Measurements from ENCODE around the gene MRPL9. TPM values are rescaled to one million over a fixed set of nuclear protein-coding genes. Genes with fewer than 3 reads are reported as not detected.

Gene MRPL9
- total RNA-seq, 1 donor from 2014 or later = 86.4 TPM

DNA sequence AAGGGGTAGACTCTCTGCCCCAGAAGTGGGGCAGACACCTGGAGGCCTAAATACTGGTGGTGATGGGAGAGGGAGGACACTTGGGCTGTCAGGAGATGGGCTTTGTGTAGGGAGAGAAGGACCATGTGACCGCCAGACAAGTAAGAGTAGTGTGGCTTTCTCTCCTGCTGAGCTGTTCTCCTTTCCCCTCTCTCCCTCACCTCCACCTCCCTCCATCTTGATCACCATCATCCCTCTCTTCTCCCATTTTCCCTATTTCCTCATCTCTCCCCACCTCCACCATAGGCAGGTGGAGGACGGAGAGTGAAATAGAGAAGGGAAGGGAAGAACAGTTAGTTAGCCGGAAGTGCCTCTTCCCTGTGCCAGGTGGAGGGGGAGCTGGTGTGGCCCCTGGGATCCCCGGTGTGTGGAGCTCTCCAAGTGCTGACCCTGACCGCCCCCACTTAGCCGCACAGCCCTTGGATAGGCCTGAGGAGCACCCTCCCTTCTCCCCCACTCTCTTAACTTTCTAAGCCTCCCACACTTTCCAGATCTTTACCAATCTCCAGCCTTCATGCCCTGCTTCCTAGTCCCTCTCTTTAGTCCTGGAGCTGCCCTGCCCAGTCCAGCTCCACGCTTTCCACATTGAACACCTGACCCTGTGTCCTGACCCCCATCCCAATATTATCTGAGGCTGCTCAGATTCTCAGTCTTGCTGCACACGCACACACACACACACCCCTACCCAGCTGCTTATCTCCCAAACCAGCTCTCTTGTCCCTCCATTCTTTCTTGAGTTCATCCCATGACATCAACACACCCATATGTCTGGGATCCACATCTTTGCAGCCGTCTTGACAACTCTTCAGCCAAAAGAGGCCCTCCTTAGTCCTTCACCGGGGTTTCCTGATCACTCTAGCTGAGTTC lies 48.2 kb downstream of the MRPL9 start:
- Histone ChIP-seq H3K27me3 (peaks cover 32% of the 10 kb centered on the region), H4K20me1 (ENCODE audit: low read depth) (peaks cover 15% of the 10 kb centered on the region), H2AFZ (replicated peaks) (no peak overlapping the region), H3K4me2 (peak overlapping the region; percentile 92), H3K9ac (no peak overlapping the region), H3K27ac (no peak overlapping the region), H3F3A (ENCODE audit: low read depth) (peaks cover 19% of the 10 kb centered on the region), H3K9me3 (ENCODE audit: low read depth) (no peaks in the 10 kb centered on the region), H3K36me3 (no peaks in the 10 kb centered on the region), H3K4me3 (no peak overlapping the region), H3K79me2 (ENCODE audit: low read depth) (no peaks in the 10 kb centered on the region), H3K4me1 (peaks cover 23% of the 10 kb centered on the region)
- Mint-ChIP-seq H3K27me3 (ENCODE audit: insufficient read depth, low read depth) (peaks cover 42% of the 10 kb centered on the region), H3K27ac (no peak overlapping the region), H3K4me1 (peaks cover 63% of the 10 kb centered on the region), H3K36me3 (no peaks in the 10 kb centered on the region), H3K9me3 (no peaks in the 10 kb centered on the region), H3K4me3 (peak overlapping the region; percentile 87)
- no peak for DNase-seq (ENCODE audit: low spot score)
- TF ChIP-seq, protein P1, sequence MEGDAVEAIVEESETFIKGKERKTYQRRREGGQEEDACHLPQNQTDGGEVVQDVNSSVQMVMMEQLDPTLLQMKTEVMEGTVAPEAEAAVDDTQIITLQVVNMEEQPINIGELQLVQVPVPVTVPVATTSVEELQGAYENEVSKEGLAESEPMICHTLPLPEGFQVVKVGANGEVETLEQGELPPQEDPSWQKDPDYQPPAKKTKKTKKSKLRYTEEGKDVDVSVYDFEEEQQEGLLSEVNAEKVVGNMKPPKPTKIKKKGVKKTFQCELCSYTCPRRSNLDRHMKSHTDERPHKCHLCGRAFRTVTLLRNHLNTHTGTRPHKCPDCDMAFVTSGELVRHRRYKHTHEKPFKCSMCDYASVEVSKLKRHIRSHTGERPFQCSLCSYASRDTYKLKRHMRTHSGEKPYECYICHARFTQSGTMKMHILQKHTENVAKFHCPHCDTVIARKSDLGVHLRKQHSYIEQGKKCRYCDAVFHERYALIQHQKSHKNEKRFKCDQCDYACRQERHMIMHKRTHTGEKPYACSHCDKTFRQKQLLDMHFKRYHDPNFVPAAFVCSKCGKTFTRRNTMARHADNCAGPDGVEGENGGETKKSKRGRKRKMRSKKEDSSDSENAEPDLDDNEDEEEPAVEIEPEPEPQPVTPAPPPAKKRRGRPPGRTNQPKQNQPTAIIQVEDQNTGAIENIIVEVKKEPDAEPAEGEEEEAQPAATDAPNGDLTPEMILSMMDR (IDR thresholded peaks at IDR 0.05) = no peak
- TF ChIP-seq EZH2phosphoT487 (IDR thresholded peaks at IDR 0.05) (no peak), EZH2 (IDR thresholded peaks at IDR 0.05) (no peak)

DNA sequence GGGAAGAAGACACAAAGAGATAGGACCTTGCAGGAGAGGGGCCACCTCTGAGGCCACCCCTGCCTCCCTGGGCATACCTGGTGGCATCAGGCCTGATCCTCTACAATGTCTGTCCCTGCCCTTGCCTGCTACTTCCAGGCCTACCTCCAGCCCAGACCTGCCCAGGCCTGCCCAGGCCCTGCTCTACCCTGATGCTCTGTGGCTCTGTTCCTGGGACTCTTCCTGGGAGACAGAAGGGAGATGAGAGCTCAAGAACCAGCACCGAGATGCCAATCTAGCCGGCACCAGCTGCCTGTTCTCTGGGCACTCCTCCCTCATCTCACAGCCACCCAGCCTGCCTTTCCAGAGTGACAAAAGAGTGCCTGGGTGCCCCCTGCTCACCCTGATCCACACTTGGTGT lies 49.4 kb downstream of the MRPL9 start:
- Mint-ChIP-seq H3K27ac (no peak overlapping the region), H3K36me3 (no peaks in the 10 kb centered on the region), H3K9me3 (no peaks in the 10 kb centered on the region), H3K27me3 (ENCODE audit: insufficient read depth, low read depth) (peaks cover 35% of the 10 kb centered on the region), H3K4me1 (peaks cover 71% of the 10 kb centered on the region), H3K4me3 (no peak overlapping the region)
- H3K9ac ChIP-seq = no peak overlapping the region
- DNase-seq (ENCODE audit: low spot score) = no peak
- no peak overlapping the region for H2AFZ ChIP-seq (replicated peaks)
- H3F3A ChIP-seq (ENCODE audit: low read depth) = peaks cover 19% of the 10 kb centered on the region
- H3K4me2 ChIP-seq = no peak overlapping the region
- no peaks in the 10 kb centered on the region for H3K79me2 ChIP-seq (ENCODE audit: low read depth)
- TF ChIP-seq EZH2 (IDR thresholded peaks at IDR 0.05) (no peak), EZH2phosphoT487 (IDR thresholded peaks at IDR 0.05) (no peak)
- TF ChIP-seq, protein P1 (IDR thresholded peaks at IDR 0.05) = no peak
- peaks cover 15% of the 10 kb centered on the region for H4K20me1 ChIP-seq (ENCODE audit: low read depth)
- no peak overlapping the region for H3K27ac ChIP-seq
- peaks cover 23% of the 10 kb centered on the region for H3K4me1 ChIP-seq
- no peaks in the 10 kb centered on the region for H3K36me3 ChIP-seq
- no peaks in the 10 kb centered on the region for H3K9me3 ChIP-seq (ENCODE audit: low read depth)
- peaks cover 20% of the 10 kb centered on the region for H3K27me3 ChIP-seq
- no peak overlapping the region for H3K4me3 ChIP-seq

DNA sequence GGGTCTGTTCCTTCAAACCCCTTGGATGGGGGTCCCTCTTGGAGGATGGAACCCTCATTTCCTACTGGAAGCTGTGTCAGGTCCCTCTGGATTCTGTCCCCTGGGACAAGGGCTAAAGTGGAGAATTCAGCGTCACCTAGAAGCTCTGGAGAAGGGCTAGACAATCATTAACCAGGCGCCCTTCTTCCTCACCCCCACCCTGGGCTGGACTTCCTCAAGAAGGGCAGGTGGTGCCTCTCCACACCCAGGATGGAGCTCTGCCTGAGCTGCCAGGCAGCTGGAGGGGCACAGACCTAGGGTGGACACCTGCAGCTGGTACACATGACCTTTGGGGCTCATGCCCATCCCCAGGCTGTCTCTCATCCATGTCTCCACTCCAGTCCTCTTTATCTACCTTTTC lies 50.3 kb downstream of the MRPL9 start:
- no peak overlapping the region for H3K4me3 ChIP-seq
- peaks cover 73% of the 10 kb centered on the region for H3K4me1 Mint-ChIP-seq
- no peak overlapping the region for H3K4me3 Mint-ChIP-seq
- peaks cover 28% of the 10 kb centered on the region for H3K27me3 Mint-ChIP-seq (ENCODE audit: insufficient read depth, low read depth)
- H3K27me3 ChIP-seq = peaks cover 12% of the 10 kb centered on the region
- H3K36me3 Mint-ChIP-seq = no peaks in the 10 kb centered on the region
- no peak overlapping the region for H2AFZ ChIP-seq (replicated peaks)
- peaks cover 19% of the 10 kb centered on the region for H3F3A ChIP-seq (ENCODE audit: low read depth)
- DNase-seq (ENCODE audit: low spot score) = no peak
- TF ChIP-seq EZH2phosphoT487 (IDR thresholded peaks at IDR 0.05) (no peak), EZH2 (IDR thresholded peaks at IDR 0.05) (no peak)
- TF ChIP-seq, protein P1 (IDR thresholded peaks at IDR 0.05) = no peak
- H3K9me3 ChIP-seq (ENCODE audit: low read depth) = no peaks in the 10 kb centered on the region
- H3K4me2 ChIP-seq = no peak overlapping the region
- no peak overlapping the region for H3K27ac Mint-ChIP-seq
- H3K9me3 Mint-ChIP-seq = no peaks in the 10 kb centered on the region
- no peak overlapping the region for H3K9ac ChIP-seq
- H4K20me1 ChIP-seq (ENCODE audit: low read depth) = peaks cover 11% of the 10 kb centered on the region
- H3K79me2 ChIP-seq (ENCODE audit: low read depth) = no peaks in the 10 kb centered on the region
- H3K36me3 ChIP-seq = no peaks in the 10 kb centered on the region
- no peak overlapping the region for H3K27ac ChIP-seq
- H3K4me1 ChIP-seq = peaks cover 23% of the 10 kb centered on the region
